GM21526 (cell line): ENCODE results near the gene RTL1.

Experiments
- ATAC-seq: cut with Tn5 transposase; IDR thresholded peaks from one replicate; pipeline ENCODE4 v1.9.1; 2021; ENCODE audit warnings: moderate library complexity; ENCODE audit not compliant: unreplicated experiment, low FRiP score

RTL1 gene

GRCh38 chr14:100867631-100868315 lies 35.7 kb downstream of the RTL1 start:
- ATAC-seq = no peak

GRCh38 chr14:100866666-100867630 lies 36.6 kb downstream of the RTL1 start:
- no peak for ATAC-seq

- no peak for ATAC-seq
Measured at GRCh38 chr14:100865682-100866591, 37.6 kb downstream of the RTL1 start.

DNA sequence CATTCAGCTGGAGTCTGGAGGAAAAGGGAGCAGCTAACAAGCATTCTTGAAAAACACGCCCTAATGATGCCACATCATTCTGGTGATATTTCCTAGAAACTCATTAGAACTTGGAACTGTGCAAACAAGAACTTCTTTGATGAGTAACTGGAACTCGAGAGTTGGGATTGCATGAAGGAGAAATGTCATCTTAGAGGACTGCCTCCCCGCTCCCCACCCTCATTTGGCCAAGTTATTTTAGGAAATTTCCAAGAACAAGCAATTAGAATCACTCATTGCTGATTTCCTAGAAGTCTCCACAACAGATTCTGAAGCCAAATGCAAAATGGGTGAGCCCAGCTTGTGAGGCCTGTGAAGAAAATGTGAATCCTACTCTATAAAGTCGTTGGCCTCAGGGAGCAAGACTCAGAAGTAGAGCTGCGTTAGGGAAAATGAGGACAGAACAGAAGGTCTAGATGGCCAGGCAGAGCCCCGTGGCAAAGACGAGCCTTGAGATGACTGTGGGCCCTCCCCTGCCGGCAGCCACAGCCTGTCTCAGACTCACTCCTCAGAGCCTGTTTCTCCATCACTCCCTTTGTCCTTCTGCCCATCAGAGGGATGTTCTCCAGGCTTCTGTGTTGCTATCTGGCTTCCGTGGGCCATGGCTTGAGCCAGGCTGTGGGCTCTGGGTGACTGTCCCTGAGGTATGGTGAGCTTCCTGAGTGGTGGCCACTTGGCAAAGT lies 38.4 kb downstream of the RTL1 start:
- ATAC-seq = no peak

DNA sequence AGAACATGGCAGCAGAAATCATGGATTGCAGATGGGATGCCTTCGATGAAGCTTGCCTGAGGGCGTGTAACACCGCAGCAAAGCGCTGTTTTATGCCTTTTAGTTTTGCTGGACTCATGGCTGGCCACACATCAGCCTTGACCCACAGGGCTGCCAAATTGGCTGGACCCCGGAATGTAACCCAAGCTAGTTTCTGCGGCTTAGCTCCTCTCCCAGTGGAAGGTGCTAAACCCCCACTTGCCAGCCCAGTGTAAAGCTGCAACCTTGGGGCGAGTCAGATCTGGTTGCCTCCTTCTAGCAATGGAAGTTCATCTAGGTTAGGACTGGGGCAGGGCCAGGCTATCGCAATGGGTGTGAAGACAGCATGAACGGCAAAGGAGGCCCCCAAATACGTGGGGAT lies 39.3 kb downstream of the RTL1 start:
- ATAC-seq = no peak

DNA sequence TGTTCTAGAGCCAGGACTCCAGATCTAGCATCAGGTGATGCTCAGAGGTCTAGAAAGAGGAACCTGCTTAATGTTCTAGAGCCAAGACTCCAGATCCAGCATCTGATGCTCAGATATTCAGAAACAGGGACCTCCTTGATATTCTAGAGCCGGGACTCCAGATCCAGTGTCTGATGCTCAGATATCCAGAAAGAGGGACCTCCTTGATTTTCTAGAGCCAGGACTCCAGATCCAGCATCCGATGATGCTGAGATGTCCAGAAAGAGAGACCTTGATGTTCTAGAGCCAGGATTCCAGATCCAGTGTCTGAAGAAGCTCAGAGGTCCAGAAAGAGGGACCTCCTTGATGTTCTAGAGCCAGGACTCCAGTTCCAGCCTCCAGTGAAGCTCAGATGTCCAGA lies 40.7 kb downstream of the RTL1 start:
- no peak for ATAC-seq

DNA sequence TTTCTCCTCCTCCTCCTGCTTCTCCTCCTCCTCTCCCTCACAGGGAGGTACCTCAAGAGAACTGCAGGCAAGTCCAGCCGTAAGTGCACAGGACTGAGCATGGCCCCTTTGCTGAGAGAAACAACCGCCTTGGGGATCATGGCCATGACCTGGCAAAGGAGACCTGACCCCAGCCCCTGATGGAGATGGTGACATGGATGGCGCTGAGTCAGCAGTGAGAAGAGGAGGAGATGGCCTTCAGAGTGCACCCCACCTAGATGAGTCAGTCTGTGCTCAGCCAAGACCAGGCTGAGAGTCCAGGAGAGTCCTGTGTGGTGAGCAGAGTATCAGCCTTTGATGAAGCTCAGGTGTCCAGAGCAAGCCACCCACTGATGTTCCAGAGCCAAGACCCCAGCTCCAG lies 41.2 kb downstream of the RTL1 start:
- ATAC-seq = no peak

DNA sequence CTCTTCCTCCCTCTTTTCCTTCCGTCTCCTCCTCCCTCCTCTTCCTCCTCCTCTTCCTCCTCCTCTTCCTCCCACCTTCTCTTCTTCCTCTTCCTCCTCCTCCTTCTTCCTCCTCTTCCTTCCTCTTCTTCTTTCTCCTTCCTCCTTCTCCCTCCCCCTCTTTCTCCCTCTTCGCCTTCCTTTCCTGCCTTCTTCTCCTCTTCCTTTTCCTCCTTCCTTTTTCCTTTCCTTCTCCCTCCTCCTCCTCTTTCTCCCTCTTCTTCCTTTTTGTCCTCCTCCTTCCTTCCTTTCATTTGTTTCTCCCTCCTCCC lies 41.6 kb downstream of the RTL1 start:
- ATAC-seq = no peak

DNA sequence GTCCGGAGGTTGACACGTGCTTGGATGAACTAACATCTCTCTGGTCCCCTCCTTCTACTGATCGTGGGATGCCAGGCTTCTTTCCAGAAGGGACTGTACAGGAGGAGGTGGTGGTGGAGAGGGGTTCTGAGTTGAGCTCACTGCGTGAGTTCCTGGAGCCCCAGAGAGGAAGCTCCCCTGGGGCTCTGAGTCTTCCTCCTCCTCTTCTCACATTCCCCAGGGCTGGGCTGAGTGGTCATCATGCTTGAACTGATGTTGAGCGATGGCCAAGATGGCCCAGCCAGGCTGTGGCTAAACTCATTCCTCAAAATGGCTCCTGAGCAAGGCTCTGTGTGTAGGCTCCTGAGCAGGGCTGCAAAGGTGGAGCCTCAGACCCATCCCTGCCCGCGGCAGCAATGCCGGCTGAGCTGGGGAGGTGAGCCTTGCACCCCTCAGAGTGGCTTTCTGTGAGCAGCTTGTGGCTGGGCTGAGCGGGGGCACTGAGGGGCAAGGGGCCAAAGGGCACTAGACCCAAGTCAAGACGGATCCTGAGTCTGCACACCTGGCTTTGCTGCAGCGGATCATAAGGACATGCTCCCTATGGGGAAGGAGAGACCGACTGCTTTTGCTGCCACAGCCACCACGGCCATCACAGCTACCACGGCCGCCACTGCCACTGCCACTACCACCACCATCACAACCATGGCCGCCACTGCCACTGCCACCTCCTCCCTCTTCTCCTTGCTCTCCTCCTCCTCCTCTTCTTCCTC lies 42.2 kb downstream of the RTL1 start:
- ATAC-seq = no peak

DNA sequence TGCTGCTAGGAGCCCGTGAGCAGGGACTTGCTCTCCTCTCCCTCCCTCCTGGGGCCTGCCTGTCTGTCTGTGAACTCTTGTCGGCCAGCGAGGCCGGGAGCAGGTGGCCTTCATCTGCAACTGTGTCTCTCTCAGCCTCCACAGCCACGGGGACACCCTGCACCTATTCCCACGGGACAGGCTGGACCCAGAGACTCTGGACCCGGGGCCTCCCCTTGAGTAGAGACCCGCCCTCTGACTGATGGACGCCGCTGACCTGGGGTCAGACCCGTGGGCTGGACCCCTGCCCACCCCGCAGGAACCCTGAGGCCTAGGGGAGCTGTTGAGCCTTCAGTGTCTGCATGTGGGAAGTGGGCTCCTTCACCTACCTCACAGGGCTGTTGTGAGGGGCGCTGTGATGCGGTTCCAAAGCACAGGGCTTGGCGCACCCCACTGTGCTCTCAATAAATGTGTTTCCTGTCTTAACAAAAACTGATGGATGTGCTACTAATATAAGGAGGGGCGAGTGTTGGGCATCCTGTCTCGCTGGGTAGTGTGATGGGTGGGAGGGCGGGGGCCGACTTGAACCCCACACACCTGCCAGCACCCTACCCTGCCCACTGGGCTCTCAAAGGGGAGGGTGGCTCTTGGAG lies 42.9 kb downstream of the RTL1 start:
- no peak for ATAC-seq

- ATAC-seq = no peak
Measured at GRCh38 chr14:100859781-100860180, 43.7 kb downstream of the RTL1 start.

- no peak for ATAC-seq
Measured at GRCh38 chr14:100858838-100859220, 44.7 kb downstream of the RTL1 start.

GRCh38 chr14:100857923-100858837 lies 45.3 kb downstream of the RTL1 start:
- no peak for ATAC-seq

DNA sequence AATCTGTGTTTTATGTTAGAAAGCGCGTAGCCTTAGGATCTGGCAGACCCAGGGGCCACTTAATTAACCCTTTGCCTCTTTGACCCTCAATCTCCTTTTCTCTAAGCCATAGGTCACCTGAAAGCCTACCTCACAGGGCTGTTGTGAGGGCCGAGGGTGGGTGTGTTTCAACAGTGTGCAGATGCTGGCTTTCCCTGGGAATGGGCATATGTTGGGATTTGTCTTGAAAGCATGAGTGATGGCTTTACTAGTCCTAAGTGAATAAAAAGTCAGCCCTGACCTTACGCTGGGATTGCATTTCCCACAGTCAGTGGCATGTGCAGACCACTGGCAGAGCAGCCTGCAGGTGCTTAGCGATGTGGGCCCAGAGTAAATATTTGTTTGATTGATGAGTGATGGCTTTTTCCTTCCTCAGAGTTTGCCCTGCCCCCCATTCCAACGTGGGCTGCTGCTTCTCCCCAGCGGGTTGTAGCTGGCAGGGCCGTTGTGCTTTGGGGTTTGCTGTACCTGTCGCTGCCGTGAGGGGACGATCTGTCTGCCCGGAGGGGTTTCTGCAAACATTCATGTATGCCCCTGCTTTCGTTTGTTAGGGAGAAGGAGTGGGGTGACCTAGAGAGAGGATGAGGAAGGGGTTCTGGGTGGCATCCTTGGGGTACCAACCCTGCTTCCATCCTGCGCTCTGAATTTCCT lies 46.1 kb downstream of the RTL1 start:
- ATAC-seq = no peak

DNA sequence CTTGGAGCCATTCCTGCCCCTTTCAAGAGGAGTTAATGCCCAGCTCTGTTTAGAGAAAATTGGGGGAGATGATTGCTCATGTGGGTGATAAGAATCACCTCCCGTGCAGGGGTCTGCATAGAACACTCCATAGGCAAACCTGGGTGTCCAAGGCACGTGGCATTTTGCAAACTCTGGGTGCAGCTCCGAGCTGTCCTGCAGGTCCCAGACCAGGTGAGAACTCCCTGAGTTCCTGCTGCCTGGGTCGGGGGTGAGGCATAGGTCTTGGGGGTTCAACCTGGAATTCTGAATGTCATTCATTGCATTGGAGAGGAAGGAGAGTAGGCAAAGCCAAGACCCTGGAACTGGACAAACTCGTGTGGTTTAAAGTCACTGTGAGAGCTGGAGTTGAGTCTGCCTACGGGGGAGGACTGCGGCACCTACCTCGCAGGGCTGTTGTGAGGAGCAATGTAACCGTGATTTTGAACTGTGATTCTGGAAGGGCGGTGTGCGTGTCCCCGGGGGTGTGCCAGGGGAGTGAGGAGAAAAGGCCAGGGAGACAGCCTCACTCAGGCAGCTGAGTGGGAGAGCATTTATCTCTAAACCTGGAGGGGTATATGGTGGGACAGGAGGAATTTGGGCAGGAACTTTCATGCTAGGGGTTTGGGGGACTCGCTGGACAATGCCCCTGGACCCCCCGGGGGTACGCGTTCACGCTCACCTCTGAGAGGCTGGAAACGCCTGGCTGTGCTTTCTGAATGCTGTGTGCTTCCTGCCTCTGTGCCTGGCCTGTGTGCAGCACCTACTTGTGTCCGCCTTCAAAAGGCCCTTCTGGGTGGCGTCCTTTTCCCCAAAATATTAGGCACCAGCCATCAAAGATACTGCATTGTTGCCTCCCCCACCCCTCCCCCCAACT lies 47.2 kb downstream of the RTL1 start:
- no peak for ATAC-seq

- ATAC-seq = no peak
Measured at GRCh38 chr14:100855256-100855930, 48.1 kb downstream of the RTL1 start.
